Measurements from ENCODE around the gene ARFGAP1. TPM values are rescaled to one million over a fixed set of nuclear protein-coding genes. Genes with fewer than 3 reads are reported as not detected.

Gene ARFGAP1
- total RNA-seq, 1 donor from 2014 or later: 44.7 TPM

DNA sequence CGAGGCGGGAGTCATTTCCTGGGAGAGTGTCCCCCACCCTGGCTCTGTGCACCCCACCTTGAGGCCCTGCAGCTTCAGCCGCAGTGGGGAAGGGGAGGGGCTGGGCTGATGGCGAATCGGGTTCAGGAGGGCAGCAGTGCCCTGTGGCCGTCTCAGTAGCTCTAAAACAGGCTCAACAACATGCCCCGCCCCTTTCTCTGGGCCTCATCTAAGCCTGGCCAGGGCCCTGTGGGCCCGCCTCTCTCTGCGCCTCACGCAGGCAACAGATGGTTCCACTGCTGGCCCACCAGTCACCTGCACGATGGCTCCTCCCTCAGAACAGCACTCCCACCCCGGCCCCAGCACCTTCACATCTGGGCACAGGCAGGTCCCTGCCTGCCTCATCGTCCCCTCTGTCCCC is 58.3 kb downstream of the ARFGAP1 start:
- no peaks in the 10 kb centered on the region for H3K9me3 ChIP-seq
- TF ChIP-seq, protein P1, sequence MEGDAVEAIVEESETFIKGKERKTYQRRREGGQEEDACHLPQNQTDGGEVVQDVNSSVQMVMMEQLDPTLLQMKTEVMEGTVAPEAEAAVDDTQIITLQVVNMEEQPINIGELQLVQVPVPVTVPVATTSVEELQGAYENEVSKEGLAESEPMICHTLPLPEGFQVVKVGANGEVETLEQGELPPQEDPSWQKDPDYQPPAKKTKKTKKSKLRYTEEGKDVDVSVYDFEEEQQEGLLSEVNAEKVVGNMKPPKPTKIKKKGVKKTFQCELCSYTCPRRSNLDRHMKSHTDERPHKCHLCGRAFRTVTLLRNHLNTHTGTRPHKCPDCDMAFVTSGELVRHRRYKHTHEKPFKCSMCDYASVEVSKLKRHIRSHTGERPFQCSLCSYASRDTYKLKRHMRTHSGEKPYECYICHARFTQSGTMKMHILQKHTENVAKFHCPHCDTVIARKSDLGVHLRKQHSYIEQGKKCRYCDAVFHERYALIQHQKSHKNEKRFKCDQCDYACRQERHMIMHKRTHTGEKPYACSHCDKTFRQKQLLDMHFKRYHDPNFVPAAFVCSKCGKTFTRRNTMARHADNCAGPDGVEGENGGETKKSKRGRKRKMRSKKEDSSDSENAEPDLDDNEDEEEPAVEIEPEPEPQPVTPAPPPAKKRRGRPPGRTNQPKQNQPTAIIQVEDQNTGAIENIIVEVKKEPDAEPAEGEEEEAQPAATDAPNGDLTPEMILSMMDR (IDR thresholded peaks at IDR 0.05): no peak
- no peak for TF ChIP-seq POLR2A (IDR thresholded peaks at IDR 0.05)
- TF ChIP-seq POLR2AphosphoS5 (IDR thresholded peaks at IDR 0.05; ENCODE audit: insufficient read depth in 1 of 2, low read depth in 1 of 2): no peak
- H3K4me3 ChIP-seq: no peak overlapping the region
- H3K27ac ChIP-seq: no peak overlapping the region
- no peaks in the 10 kb centered on the region for H3K36me3 ChIP-seq
- intact Hi-C loops (cut with DNase I): no loop called here
- no peak for DNase-seq (ENCODE audit: extremely low spot score in 2 of 2)
- no peaks in the 10 kb centered on the region for H3K4me1 ChIP-seq
- no peaks in the 10 kb centered on the region for H3K27me3 ChIP-seq

DNA sequence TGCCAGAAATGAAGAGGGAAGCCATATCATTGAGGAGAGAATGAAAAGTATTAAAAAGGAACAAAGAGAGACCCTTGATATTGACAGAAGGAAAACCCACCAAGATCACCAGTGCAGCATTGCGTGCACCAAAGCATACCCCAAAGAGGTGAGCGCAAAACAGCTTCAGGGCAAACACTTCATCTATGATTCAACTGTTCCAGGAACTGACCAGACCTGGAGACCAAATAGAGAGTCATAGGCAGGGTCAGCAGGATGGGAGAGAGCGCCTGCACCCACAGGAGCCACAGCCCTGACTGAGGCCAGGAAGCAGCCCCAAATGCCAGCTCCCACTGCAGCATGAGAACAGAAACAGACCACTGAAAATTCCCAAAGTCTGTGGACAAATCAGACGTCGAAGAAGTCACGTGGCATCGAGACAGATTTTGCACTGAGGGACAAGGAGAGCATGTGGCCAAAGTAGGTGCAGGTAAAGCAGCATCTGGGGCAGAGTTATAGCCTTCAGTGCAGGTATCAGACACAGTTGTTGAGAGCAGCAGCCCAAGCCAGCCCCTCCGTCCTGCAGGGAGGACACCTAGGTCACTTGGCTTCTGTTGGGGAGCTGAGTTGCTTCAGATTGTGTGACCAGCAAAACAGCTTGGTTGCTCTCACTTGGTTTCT is 59.3 kb downstream of the ARFGAP1 start:
- Histone ChIP-seq H3K9me3 (no peaks in the 10 kb centered on the region), H3K27me3 (no peaks in the 10 kb centered on the region), H3K4me1 (no peaks in the 10 kb centered on the region), H3K27ac (no peak overlapping the region), H3K36me3 (no peaks in the 10 kb centered on the region), H3K4me3 (no peak overlapping the region)
- intact Hi-C loops (cut with DNase I): no loop called here
- TF ChIP-seq POLR2AphosphoS5 (IDR thresholded peaks at IDR 0.05; ENCODE audit: insufficient read depth in 1 of 2, low read depth in 1 of 2) (no peak), POLR2A (IDR thresholded peaks at IDR 0.05) (no peak)
- TF ChIP-seq, protein P1 (IDR thresholded peaks at IDR 0.05): no peak
- no peak for DNase-seq (ENCODE audit: extremely low spot score in 2 of 2)

DNA sequence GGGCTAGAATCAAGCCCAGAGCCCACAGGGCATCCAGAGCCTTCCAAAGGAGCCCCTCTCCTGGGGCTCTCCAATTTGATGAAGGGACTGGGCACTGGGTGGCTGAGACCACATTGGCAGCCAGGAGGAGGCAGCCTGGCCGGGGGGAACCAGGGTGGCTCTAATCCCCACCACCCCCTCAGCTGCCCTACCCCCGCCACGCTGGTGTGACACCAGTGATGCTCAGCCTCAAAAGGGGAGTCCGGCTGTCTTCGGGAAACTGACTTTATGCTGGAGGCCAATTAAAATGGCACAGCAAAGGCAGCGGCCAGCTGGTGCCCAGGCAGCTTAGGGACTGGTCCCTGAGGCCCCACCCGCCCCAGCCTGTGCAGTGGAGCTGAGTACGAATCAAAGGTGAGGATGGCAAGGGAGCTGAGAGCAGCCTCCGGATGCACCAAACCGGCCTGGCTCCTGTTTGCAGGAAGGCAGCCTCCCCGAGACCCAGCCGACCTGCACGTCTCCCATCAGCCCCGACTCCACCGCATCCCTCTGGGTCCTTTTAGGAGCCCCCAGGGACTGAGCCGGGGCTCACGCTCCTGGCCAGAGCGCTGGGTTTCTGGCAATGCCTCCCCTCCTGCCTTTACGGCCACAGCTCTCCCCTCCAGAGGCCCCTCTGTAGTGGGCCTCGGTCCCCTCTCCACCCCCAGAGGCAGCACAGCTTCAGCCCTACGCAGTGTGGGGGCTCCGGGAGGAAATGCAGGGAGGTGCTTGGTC is 60.1 kb downstream of the ARFGAP1 start:
- Histone ChIP-seq H3K4me3 (no peak overlapping the region), H3K4me1 (no peaks in the 10 kb centered on the region), H3K27ac (no peak overlapping the region), H3K36me3 (no peaks in the 10 kb centered on the region), H3K27me3 (no peaks in the 10 kb centered on the region), H3K9me3 (no peaks in the 10 kb centered on the region)
- TF ChIP-seq, protein P1 (IDR thresholded peaks at IDR 0.05): no peak
- TF ChIP-seq POLR2AphosphoS5 (IDR thresholded peaks at IDR 0.05; ENCODE audit: insufficient read depth in 1 of 2, low read depth in 1 of 2) (no peak), POLR2A (IDR thresholded peaks at IDR 0.05) (no peak)
- DNase-seq (ENCODE audit: extremely low spot score in 2 of 2): no peak
- intact Hi-C loops (cut with DNase I): no loop called here

DNA sequence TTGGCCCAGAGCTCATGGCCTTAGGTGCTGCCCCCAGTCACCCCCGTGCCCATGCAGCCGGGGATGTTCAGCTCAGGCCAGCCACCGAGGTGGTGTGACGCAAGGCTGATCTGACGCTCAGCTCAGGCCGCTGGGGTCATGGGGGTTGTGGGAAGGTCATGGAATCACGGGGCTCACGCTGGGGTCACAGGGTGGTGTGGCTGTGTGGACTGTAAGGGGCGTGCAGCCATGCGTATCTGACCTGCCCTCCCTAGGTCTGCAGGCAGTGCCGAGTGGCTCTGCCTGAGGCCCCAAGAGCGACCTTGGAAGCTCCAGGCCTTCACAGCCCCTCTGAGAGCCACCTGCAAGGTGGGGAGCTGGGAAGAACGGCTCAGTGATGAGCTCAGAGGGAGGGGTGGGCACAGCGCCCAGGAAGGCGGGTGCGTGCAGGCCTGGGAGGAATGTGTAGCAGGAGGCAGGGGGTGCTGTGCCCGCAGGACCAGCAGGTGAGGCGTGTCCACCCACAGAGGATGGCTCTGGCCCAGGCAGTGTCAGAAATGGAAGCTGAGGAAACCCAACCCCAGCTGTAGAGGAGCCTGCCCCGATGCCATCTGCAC is 60.7 kb downstream of the ARFGAP1 start:
- H3K4me3 ChIP-seq: no peak overlapping the region
- H3K36me3 ChIP-seq: no peaks in the 10 kb centered on the region
- no peak overlapping the region for H3K27ac ChIP-seq
- intact Hi-C loops (cut with DNase I): no loop called here
- no peaks in the 10 kb centered on the region for H3K4me1 ChIP-seq
- H3K27me3 ChIP-seq: no peaks in the 10 kb centered on the region
- DNase-seq (ENCODE audit: extremely low spot score in 2 of 2): no peak
- TF ChIP-seq POLR2A (IDR thresholded peaks at IDR 0.05) (no peak), POLR2AphosphoS5 (IDR thresholded peaks at IDR 0.05; ENCODE audit: insufficient read depth in 1 of 2, low read depth in 1 of 2) (no peak)
- TF ChIP-seq, protein P1 (IDR thresholded peaks at IDR 0.05): no peak
- no peaks in the 10 kb centered on the region for H3K9me3 ChIP-seq

Measured in vagina (tissue), 2 donors.